Activated CD8-positive, alpha-beta T cell treated with anti-CD3 and anti-CD28 coated beads for 36 hours (primary cell): ENCODE results near the gene GRK3. TPM values are rescaled to one million over a fixed set of nuclear protein-coding genes. Genes with fewer than 3 reads are reported as not detected.

ENCODE experiments used
- ATAC-seq: fragments of 200-7000 bp; cut with Tn5 transposase; one replicate; pipeline ENCODE4 v1.10.0; 2021; ENCODE audit warnings: mild to moderate bottlenecking, moderate library complexity
- CTCF ChIA-PET: fragments of 350-600 bp; sonication (Branson Sonifier 250); formaldehyde crosslinking; loops from one replicate; lab custom pipeline; 2021; ENCODE audit warnings: antibody characterized with exemption; lab: Charles Lee
- POLR2A ChIA-PET: fragments of 350-600 bp; sonication (Branson Sonifier 250); formaldehyde crosslinking; loops from one replicate; lab custom pipeline; 2021; ENCODE audit warnings: antibody characterized with exemption; lab: Charles Lee
- DNase-seq: peaks from one replicate; pipeline ENCODE4 v3.0.0-alpha.2; 2020
- H3K27ac Mint-ChIP-seq: one replicate; pipeline ENCODE4 v1.8.0; 2021; ENCODE audit warnings: mild to moderate bottlenecking, mixed read lengths
- H3K27me3 Mint-ChIP-seq: one replicate; pipeline ENCODE4 v1.8.0; 2021; ENCODE audit warnings: mixed read lengths
- H3K36me3 Mint-ChIP-seq: one replicate; pipeline ENCODE4 v1.8.0; 2021; ENCODE audit warnings: low read depth, mixed read lengths
- H3K4me1 Mint-ChIP-seq: one replicate; pipeline ENCODE4 v1.8.0; 2021; ENCODE audit warnings: low read depth, mixed read lengths
- H3K4me3 Mint-ChIP-seq: one replicate; pipeline ENCODE4 v1.8.0; 2021; ENCODE audit warnings: mild to moderate bottlenecking, moderate library complexity, mixed read lengths
- H3K9me3 Mint-ChIP-seq: one replicate; pipeline ENCODE4 v1.8.0; 2021; ENCODE audit warnings: mixed read lengths
- CTCF ChIP-seq: fragments of 200-600 bp; IDR thresholded peaks from one replicate; pipeline ENCODE4 v1.8.0; 2022; ENCODE audit warnings: antibody characterized with exemption, mild to moderate bottlenecking
- intact Hi-C: fragments of 100-400 bp; cut with micrococcal nuclease; formaldehyde crosslinking; loops from one replicate; pipeline ENCODE4 v1.10.0; 2022
- total RNA-seq, 2 experiments: library from RNA; stranded (reverse); gene quantifications; one replicate each; pipeline ENCODE4 v1.2.3, GENCODE V29; 2021

Gene GRK3
- total RNA-seq, 2 experiments from 2014 or later, result 26.3 to 26.7 TPM

- DNase-seq, result no peak
Measured at GRCh38 chr22:25753252-25753651, 188.8 kb downstream of the GRK3 start.

GRCh38 chr22:25754527-25755202 is 190.2 kb downstream of the GRK3 start:
- no peaks in the 10 kb centered on the region for H3K27me3 Mint-ChIP-seq
- DNase-seq, result no peak
- H3K27ac Mint-ChIP-seq, result no peak overlapping the region
- CTCF ChIA-PET, result no interaction called here
- no peak for TF ChIP-seq CTCF
- peaks cover 17% of the 10 kb centered on the region for H3K4me1 Mint-ChIP-seq
- intact Hi-C loops, result no loop called here
- no peak for ATAC-seq
- H3K36me3 Mint-ChIP-seq, result no peaks in the 10 kb centered on the region
- no peaks in the 10 kb centered on the region for H3K9me3 Mint-ChIP-seq
- POLR2A ChIA-PET, result no interaction called here
- no peak overlapping the region for H3K4me3 Mint-ChIP-seq

More at GRCh38 chr22:25753252-25753651, 188.8 kb downstream of the GRK3 start:
- no peak for TF ChIP-seq CTCF
- Mint-ChIP-seq H3K9me3 (no peaks in the 10 kb centered on the region), H3K4me3 (no peak overlapping the region), H3K27me3 (no peaks in the 10 kb centered on the region), H3K27ac (no peak overlapping the region), H3K36me3 (no peaks in the 10 kb centered on the region), H3K4me1 (peaks cover 28% of the 10 kb centered on the region)
- ATAC-seq, result no peak
- intact Hi-C loops, result no loop called here
- ChIA-PET CTCF (interaction anchor here (0.9 kb wide), 1 partner anchor 20 kb away, joined by 4 read pairs; no protein-coding TSS in a partner anchor), POLR2A (interaction anchor here (0.9 kb wide), 1 partner anchor 15 kb away, joined by 4 read pairs; no protein-coding TSS in a partner anchor)

GRCh38 chr22:25757686-25758085 is 193.2 kb downstream of the GRK3 start:
- intact Hi-C loops, result no loop called here
- no peak for TF ChIP-seq CTCF
- CTCF ChIA-PET, result interaction anchor here (0.9 kb wide), 1 partner anchor 15 kb away, joined by 3 read pairs; no protein-coding TSS in a partner anchor
- Mint-ChIP-seq H3K27ac (peak overlapping the region; percentile 7), H3K4me1 (peaks cover 2% of the 10 kb centered on the region), H3K36me3 (no peaks in the 10 kb centered on the region), H3K4me3 (no peak overlapping the region), H3K27me3 (no peaks in the 10 kb centered on the region), H3K9me3 (no peaks in the 10 kb centered on the region)
- peak; percentile 42 for ATAC-seq
- POLR2A ChIA-PET, result no interaction called here
- DNase-seq, result no peak

GRCh38 chr22:25758316-25758715 is 193.8 kb downstream of the GRK3 start:
- Mint-ChIP-seq H3K27me3 (no peaks in the 10 kb centered on the region), H3K4me3 (no peak overlapping the region), H3K9me3 (no peaks in the 10 kb centered on the region), H3K4me1 (peaks cover 2% of the 10 kb centered on the region), H3K36me3 (no peaks in the 10 kb centered on the region), H3K27ac (no peak overlapping the region)
- no peak for DNase-seq
- ATAC-seq, result no peak
- CTCF ChIA-PET, result interaction anchor here (0.7 kb wide), 1 partner anchor 15 kb away, joined by 4 read pairs; no protein-coding TSS in a partner anchor
- no peak for TF ChIP-seq CTCF
- intact Hi-C loops, result no loop called here
- POLR2A ChIA-PET, result no interaction called here

GRCh38 chr22:25759825-25760231 is 195.4 kb downstream of the GRK3 start:
- Mint-ChIP-seq H3K9me3 (no peaks in the 10 kb centered on the region), H3K4me1 (peaks cover 2% of the 10 kb centered on the region), H3K4me3 (no peak overlapping the region), H3K36me3 (no peaks in the 10 kb centered on the region), H3K27me3 (no peaks in the 10 kb centered on the region), H3K27ac (no peak overlapping the region)
- DNase-seq (no peak), ATAC-seq (no peak)
- intact Hi-C loops, result no loop called here
- TF ChIP-seq CTCF, result no peak
- CTCF ChIA-PET, result interaction anchor here (5.3 kb wide), 1 partner anchor 13 kb away, joined by 30 read pairs; no protein-coding TSS in a partner anchor
- POLR2A ChIA-PET, result interaction anchor here (0.7 kb wide), 1 partner anchor 25 kb away, joined by 3 read pairs; no protein-coding TSS in a partner anchor
